Gastroesophageal sphincter (tissue), 3 donors: Measurements from ENCODE around the gene HELZ.

ENCODE experiments used
- CTCF ChIP-seq, 4 experiments: fragments of 200-600 bp in 2 of 4; fragments of 450-650 bp in 2 of 4; sonication (generic) in 1 of 4; IDR thresholded peaks; one replicate each; pipeline ENCODE4 v1.5.1; 2017 to 2019; ENCODE audit warnings: antibody characterized with exemption in 4 of 4, mild to moderate bottlenecking in 2 of 4, moderate library complexity in 2 of 4
- POLR2A ChIP-seq, 2 donors: fragments of 450-650 bp; IDR thresholded peaks; one replicate each; pipeline ENCODE4 v1.6.1; 2017; ENCODE audit warnings: antibody characterized with exemption in 2 of 2, mild to moderate bottlenecking in 2 of 2, moderate library complexity in 1 of 2
- POLR2AphosphoS5 ChIP-seq: sonication (generic); formaldehyde crosslinking; IDR thresholded peaks from one replicate; pipeline ENCODE4 v1.6.1; 2017; ENCODE audit warnings: antibody characterized with exemption

DNA sequence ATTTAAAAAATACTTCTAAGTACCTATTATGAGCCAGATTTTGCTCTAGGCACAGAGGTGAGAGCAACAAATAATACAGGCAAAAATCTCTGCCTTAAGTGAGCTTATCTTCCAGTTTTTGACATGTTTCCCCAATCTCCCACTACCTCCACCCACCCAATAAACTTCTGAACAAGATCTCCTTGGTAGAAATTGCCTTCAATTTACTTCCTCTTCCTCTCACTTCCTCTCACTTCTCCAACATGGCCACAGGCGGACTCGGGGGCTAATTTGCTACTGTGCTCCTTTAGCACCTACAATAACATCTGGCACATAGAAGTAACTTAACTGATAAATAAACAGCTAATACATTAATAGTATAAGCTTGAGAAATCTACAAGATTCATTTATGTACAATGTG, 118.0 kb downstream of the HELZ start:
- TF ChIP-seq CTCF (IDR thresholded peaks at IDR 0.05) (no peak), POLR2A (IDR thresholded peaks at IDR 0.05) (no peak), POLR2AphosphoS5 (no peak)
